TTC549 (cell line): Measurements from ENCODE around the gene ATP8A2.
"Not testable (repeated sequence)": the region's sequence is repeated elsewhere in the genome, so short reads cannot be mapped to it uniquely, and the experiment has no call there.

Experiments
- FAIRE-seq: peaks from 2 replicates; lab custom pipeline; 2012; peaks lifted over from hg19 to GRCh38; lab: Jason Lieb, UNC

The ATP8A2 gene

GRCh38 chr13:25923217-25924085 is 551.7 kb downstream of the ATP8A2 start:
- no peak for FAIRE-seq

- FAIRE-seq, result no peak
Measured at GRCh38 chr13:25927363-25927762, 555.6 kb downstream of the ATP8A2 start.

GRCh38 chr13:25927932-25928331 is 556.2 kb downstream of the ATP8A2 start:
- no peak for FAIRE-seq

GRCh38 chr13:25928941-25929505 is 557.2 kb downstream of the ATP8A2 start:
- no peak for FAIRE-seq

- no peak for FAIRE-seq
Measured at GRCh38 chr13:25929816-25930215, 558.0 kb downstream of the ATP8A2 start.

GRCh38 chr13:25930653-25931052 is 558.9 kb downstream of the ATP8A2 start:
- no peak for FAIRE-seq

- no peak for FAIRE-seq
Measured at GRCh38 chr13:25932365-25932764, 560.6 kb downstream of the ATP8A2 start.

GRCh38 chr13:25933520-25933919 is 561.7 kb downstream of the ATP8A2 start:
- FAIRE-seq, result no peak

- FAIRE-seq, result no peak
Measured at GRCh38 chr13:25934127-25934526, 562.4 kb downstream of the ATP8A2 start.

- no peak for FAIRE-seq
Measured at GRCh38 chr13:25939961-25940687, 568.4 kb downstream of the ATP8A2 start.

GRCh38 chr13:25943081-25943480 is 571.3 kb downstream of the ATP8A2 start:
- FAIRE-seq, result no peak

GRCh38 chr13:25943658-25944057 is 571.9 kb downstream of the ATP8A2 start:
- FAIRE-seq, result no peak

GRCh38 chr13:25945596-25945995 is 573.8 kb downstream of the ATP8A2 start:
- no peak for FAIRE-seq

GRCh38 chr13:25946321-25946720 is 574.5 kb downstream of the ATP8A2 start:
- FAIRE-seq, result no peak

GRCh38 chr13:25948910-25949309 is 577.1 kb downstream of the ATP8A2 start:
- FAIRE-seq, result no peak

- no peak for FAIRE-seq
Measured at GRCh38 chr13:25951831-25952230, 580.1 kb downstream of the ATP8A2 start.

GRCh38 chr13:25954080-25954479 is 582.3 kb downstream of the ATP8A2 start:
- not testable (repeated sequence) for FAIRE-seq

GRCh38 chr13:25954943-25955342 is 583.2 kb downstream of the ATP8A2 start:
- FAIRE-seq, result not testable (repeated sequence)

GRCh38 chr13:25958986-25959385 is 587.2 kb downstream of the ATP8A2 start:
- no peak for FAIRE-seq

GRCh38 chr13:25961294-25961693 is 589.5 kb downstream of the ATP8A2 start:
- FAIRE-seq, result no peak

GRCh38 chr13:25963674-25964073 is 591.9 kb downstream of the ATP8A2 start:
- FAIRE-seq, result no peak

GRCh38 chr13:25965596-25965995 is 593.8 kb downstream of the ATP8A2 start:
- no peak for FAIRE-seq

GRCh38 chr13:25966086-25966485 is 594.3 kb downstream of the ATP8A2 start:
- no peak for FAIRE-seq
